ENCODE data around the gene CMTR2.

The CMTR2 gene

GRCh38 chr16:71288570-71288889 is 672 bp downstream of the CMTR2 start:
- Histone ChIP-seq H3K27ac (peak overlapping the region; percentile 68), H3K4me3 (ENCODE audit: low read depth in 1 of 2, low read length in 1 of 2) (peak overlapping the region; percentile 82 to 86), H3K36me3 (peaks cover 11% of the 10 kb centered on the region), H3K4me1 (ENCODE audit: control insufficient read depth in 1 of 2, insufficient read depth in 1 of 2, low read depth in 1 of 2, low read length in 1 of 2) (peaks cover 9 to 10% of the 10 kb centered on the region in 2 experiments), H3K27me3 (peaks cover 33% of the 10 kb centered on the region), H3K9me3 (no peaks in the 10 kb centered on the region)
- TF ChIP-seq, protein P1, sequence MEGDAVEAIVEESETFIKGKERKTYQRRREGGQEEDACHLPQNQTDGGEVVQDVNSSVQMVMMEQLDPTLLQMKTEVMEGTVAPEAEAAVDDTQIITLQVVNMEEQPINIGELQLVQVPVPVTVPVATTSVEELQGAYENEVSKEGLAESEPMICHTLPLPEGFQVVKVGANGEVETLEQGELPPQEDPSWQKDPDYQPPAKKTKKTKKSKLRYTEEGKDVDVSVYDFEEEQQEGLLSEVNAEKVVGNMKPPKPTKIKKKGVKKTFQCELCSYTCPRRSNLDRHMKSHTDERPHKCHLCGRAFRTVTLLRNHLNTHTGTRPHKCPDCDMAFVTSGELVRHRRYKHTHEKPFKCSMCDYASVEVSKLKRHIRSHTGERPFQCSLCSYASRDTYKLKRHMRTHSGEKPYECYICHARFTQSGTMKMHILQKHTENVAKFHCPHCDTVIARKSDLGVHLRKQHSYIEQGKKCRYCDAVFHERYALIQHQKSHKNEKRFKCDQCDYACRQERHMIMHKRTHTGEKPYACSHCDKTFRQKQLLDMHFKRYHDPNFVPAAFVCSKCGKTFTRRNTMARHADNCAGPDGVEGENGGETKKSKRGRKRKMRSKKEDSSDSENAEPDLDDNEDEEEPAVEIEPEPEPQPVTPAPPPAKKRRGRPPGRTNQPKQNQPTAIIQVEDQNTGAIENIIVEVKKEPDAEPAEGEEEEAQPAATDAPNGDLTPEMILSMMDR (IDR thresholded peaks at IDR 0.05) = no peak

DNA sequence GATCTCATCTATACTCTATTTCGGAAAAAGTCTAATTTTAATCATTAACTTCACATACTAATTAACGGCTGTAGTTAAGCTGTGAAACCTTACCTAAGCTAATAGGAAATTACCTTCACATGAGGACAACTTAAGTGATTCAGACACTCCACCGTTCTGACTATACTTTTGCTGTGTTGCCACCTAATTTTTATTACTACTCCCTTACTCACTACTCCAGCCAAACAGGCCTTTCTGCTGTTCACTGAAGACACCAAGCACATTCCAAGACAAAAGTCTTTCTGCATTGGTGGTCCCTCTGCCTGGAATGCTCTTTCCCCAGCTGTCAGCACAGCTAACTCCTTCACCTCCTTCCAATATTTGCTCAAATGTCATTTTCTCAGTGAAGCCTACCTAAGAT is 1.3 kb downstream of the CMTR2 start:
- Histone ChIP-seq H3K27me3 (peaks cover 27% of the 10 kb centered on the region), H3K36me3 (peaks cover 11% of the 10 kb centered on the region), H3K27ac (no peak overlapping the region), H3K4me3 (ENCODE audit: low read depth in 1 of 2, low read length in 1 of 2) (no peak overlapping the region), H3K9me3 (no peaks in the 10 kb centered on the region), H3K4me1 (ENCODE audit: control insufficient read depth in 1 of 2, insufficient read depth in 1 of 2, low read depth in 1 of 2, low read length in 1 of 2) (peaks cover 9 to 10% of the 10 kb centered on the region in 2 experiments)
- TF ChIP-seq, protein P1 (IDR thresholded peaks at IDR 0.05) = no peak

DNA sequence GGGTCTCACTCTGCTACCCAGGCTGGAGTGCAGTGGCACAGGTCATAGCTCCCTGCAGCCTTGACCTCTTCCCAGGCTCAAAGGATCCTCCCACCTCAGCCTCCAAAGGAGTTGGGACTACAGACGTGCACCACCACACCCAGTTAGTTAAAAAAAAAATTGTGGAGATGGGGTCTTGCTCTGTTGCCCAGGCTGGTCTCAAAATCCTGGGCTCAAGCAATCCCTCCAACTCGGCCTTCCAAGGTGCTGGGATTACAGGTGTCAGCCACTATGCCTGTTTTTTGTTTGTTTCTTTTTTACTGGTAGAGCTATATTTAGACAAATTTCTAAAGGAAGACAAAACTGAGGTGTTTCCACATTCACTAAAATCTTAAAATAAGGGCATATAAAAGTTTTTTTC is 1.7 kb downstream of the CMTR2 start:
- Histone ChIP-seq H3K36me3 (peaks cover 11% of the 10 kb centered on the region), H3K27me3 (peaks cover 22% of the 10 kb centered on the region), H3K27ac (no peak overlapping the region), H3K9me3 (no peaks in the 10 kb centered on the region), H3K4me1 (ENCODE audit: control insufficient read depth in 1 of 2, insufficient read depth in 1 of 2, low read depth in 1 of 2, low read length in 1 of 2) (peaks cover 9 to 10% of the 10 kb centered on the region in 2 experiments), H3K4me3 (ENCODE audit: low read depth in 1 of 2, low read length in 1 of 2) (no peak overlapping the region)
- TF ChIP-seq, protein P1 (IDR thresholded peaks at IDR 0.05) = no peak

GRCh38 chr16:71283612-71284011 is 5.6 kb downstream of the CMTR2 start:
- Histone ChIP-seq H3K4me3 (ENCODE audit: low read depth in 1 of 2, low read length in 1 of 2) (no peak overlapping the region), H3K9me3 (no peaks in the 10 kb centered on the region), H3K27ac (no peak overlapping the region), H3K4me1 (ENCODE audit: control insufficient read depth in 1 of 2, insufficient read depth in 1 of 2, low read depth in 1 of 2, low read length in 1 of 2) (peaks cover 2 to 7% of the 10 kb centered on the region in 2 experiments), H3K36me3 (peaks cover 11% of the 10 kb centered on the region), H3K27me3 (no peaks in the 10 kb centered on the region)
- TF ChIP-seq, protein P1 (IDR thresholded peaks at IDR 0.05) = no peak

GRCh38 chr16:71282943-71283342 is 6.3 kb downstream of the CMTR2 start:
- no peaks in the 10 kb centered on the region for H3K9me3 ChIP-seq
- TF ChIP-seq, protein P1 (IDR thresholded peaks at IDR 0.05) = no peak
- no peaks in the 10 kb centered on the region for H3K4me1 ChIP-seq (ENCODE audit: control insufficient read depth in 1 of 2, insufficient read depth in 1 of 2, low read depth in 1 of 2, low read length in 1 of 2)
- H3K27ac ChIP-seq = no peak overlapping the region
- H3K36me3 ChIP-seq = peaks cover 11% of the 10 kb centered on the region
- H3K4me3 ChIP-seq (ENCODE audit: low read depth in 1 of 2, low read length in 1 of 2) = no peak overlapping the region
- H3K27me3 ChIP-seq = no peaks in the 10 kb centered on the region

Data from neutrophil (primary cell).